OCI-LY3 (cell line): Measurements from ENCODE around the gene NRXN2.

Experiments used
- H2AFZ ChIP-seq: fragments of 200-600, 300-600 bp; shearing (Covaris generic); 2 replicates; pipeline ENCODE4 v1.6.0; 2014; ENCODE audit warnings: antibody characterized with exemption, low read depth, low read length
- H3K27ac ChIP-seq: fragments of 200-600, 300-600 bp; sonication (generic); 2 replicates; pipeline ENCODE4 v1.5.1; 2014; ENCODE audit warnings: mild to moderate bottlenecking, low read length, moderate library complexity, mixed read lengths
- H3K27me3 ChIP-seq: fragments of 200-600, 300-600 bp; sonication (generic); 2 replicates; pipeline ENCODE4 v1.6.1; 2014; ENCODE audit warnings: low read depth, low read length, mixed read lengths
- H3K36me3 ChIP-seq: fragments of 200-600, 300-600 bp; sonication (generic); replicated peaks from 2 replicates; pipeline ENCODE3; 2014; ENCODE audit warnings: low read depth, low read length, mixed read lengths
- H3K4me1 ChIP-seq: fragments of 300-600, 200-600 bp; sonication (generic); 2 replicates; pipeline ENCODE4 v1.6.1; 2014; ENCODE audit warnings: low read length, mixed read lengths
- H3K4me2 ChIP-seq: fragments of 200-600, 300-600 bp; sonication (generic); 2 replicates; pipeline ENCODE4 v1.6.1; 2014; ENCODE audit warnings: low read length, mixed read lengths
- H3K4me3 ChIP-seq: fragments of 300-600, 200-600 bp; sonication (generic); 2 replicates; pipeline ENCODE4 v1.5.1; 2014; ENCODE audit warnings: antibody characterized with exemption, mild to moderate bottlenecking, low read length, moderate library complexity
- H3K79me2 ChIP-seq: fragments of 300-600, 200-600 bp; shearing (Covaris generic); 2 replicates; pipeline ENCODE4 v1.6.1; 2014; ENCODE audit warnings: mild to moderate bottlenecking, low read length, mixed read lengths
- H3K9ac ChIP-seq: fragments of 300-600, 200-600 bp; shearing (Covaris generic); 2 replicates; pipeline ENCODE4 v1.6.0; 2014; ENCODE audit warnings: mild to moderate bottlenecking, low read length, moderate library complexity
- H3K9me3 ChIP-seq: fragments of 200-600, 300-600 bp; shearing (Covaris generic); 2 replicates; pipeline ENCODE4 v1.6.1; 2014; ENCODE audit warnings: low read length, mixed read lengths; ENCODE audit not compliant: insufficient read depth
- H4K20me1 ChIP-seq: fragments of 200-600, 300-600 bp; sonication (generic); 2 replicates; pipeline ENCODE4 v1.6.1; 2016; ENCODE audit warnings: low read length, mixed read lengths; ENCODE audit not compliant: insufficient read depth
- CTCF ChIP-seq: fragments of 200-600, 300-600 bp; sonication (generic); IDR thresholded peaks from 2 replicates; pipeline ENCODE4 v1.5.1; 2014; ENCODE audit warnings: antibody characterized with exemption, low read length, low read depth
- EZH2phosphoT487 ChIP-seq: fragments of 200-600 bp; shearing (Covaris generic); IDR thresholded peaks from 2 replicates; pipeline ENCODE4 v1.6.1; 2018; ENCODE audit warnings: antibody characterized with exemption, mixed run types, low read depth

NRXN2 gene

GRCh38 chr11:64723907-64724862 is 1.2 kb upstream of the NRXN2 start:
- peaks cover 36% of the 10 kb centered on the region for H3K4me1 ChIP-seq
- H3K79me2 ChIP-seq: no peaks in the 10 kb centered on the region
- peak overlapping the region; percentile 89 for H3K27ac ChIP-seq
- TF ChIP-seq EZH2phosphoT487: no peak
- TF ChIP-seq CTCF: no peak
- peak overlapping the region; percentile 98 for H3K4me2 ChIP-seq
- no peaks in the 10 kb centered on the region for H4K20me1 ChIP-seq
- no peaks in the 10 kb centered on the region for H3K9me3 ChIP-seq
- peak overlapping the region; percentile 91 for H3K4me3 ChIP-seq
- H3K27me3 ChIP-seq: peaks cover 4% of the 10 kb centered on the region; the same call in 1 of the 2 replicates
- no peak overlapping the region for H2AFZ ChIP-seq
- H3K9ac ChIP-seq: peak overlapping the region; percentile 99
- H3K36me3 ChIP-seq: peaks cover 3% of the 10 kb centered on the region

- Histone ChIP-seq H3K4me2 (peak overlapping the region; percentile 39), H3K4me1 (peaks cover 44% of the 10 kb centered on the region), H3K27me3 (peaks cover 4% of the 10 kb centered on the region; the same call in 1 of the 2 replicates), H3K9ac (peak overlapping the region; percentile 17; the same call in 1 of the 2 replicates), H3K36me3 (no peaks in the 10 kb centered on the region), H4K20me1 (no peaks in the 10 kb centered on the region), H3K9me3 (no peaks in the 10 kb centered on the region), H3K79me2 (no peaks in the 10 kb centered on the region), H3K27ac (no peak overlapping the region), H3K4me3 (peak overlapping the region; percentile 50), H2AFZ (no peak overlapping the region)
- TF ChIP-seq CTCF (no peak), EZH2phosphoT487 (no peak)
Observed at GRCh38 chr11:64722141-64723065, 594 bp downstream of the NRXN2 start.

DNA sequence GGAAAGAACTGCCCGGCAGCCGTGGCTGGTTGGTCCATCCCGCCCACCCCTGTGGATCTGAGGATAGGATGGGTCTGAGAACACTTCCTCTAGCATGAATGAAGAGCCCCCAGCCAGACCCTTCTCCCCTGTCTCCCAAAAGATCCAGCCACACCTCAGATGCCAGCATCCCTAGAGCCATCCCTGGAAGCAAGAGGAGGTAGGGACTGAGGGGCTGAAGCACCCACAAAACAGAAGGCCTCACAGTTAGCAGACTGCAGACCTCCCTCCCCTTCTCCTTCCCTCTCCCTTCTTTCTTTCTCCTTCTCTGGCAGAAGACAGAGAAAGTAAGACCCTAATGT is 1.7 kb downstream of the NRXN2 start:
- H3K9ac ChIP-seq: no peak overlapping the region
- H3K79me2 ChIP-seq: no peaks in the 10 kb centered on the region
- H3K4me3 ChIP-seq: no peak overlapping the region
- H2AFZ ChIP-seq: no peak overlapping the region
- no peak overlapping the region for H3K4me2 ChIP-seq
- H4K20me1 ChIP-seq: no peaks in the 10 kb centered on the region
- no peaks in the 10 kb centered on the region for H3K9me3 ChIP-seq
- TF ChIP-seq EZH2phosphoT487 (no peak), CTCF (no peak)
- H3K27ac ChIP-seq: no peak overlapping the region
- H3K27me3 ChIP-seq: peaks cover 4% of the 10 kb centered on the region; the same call in 1 of the 2 replicates
- H3K36me3 ChIP-seq: no peaks in the 10 kb centered on the region
- peaks cover 52% of the 10 kb centered on the region for H3K4me1 ChIP-seq
